Stomach (tissue), 9 donors: ENCODE data around the gene BAIAP2L1. TPM values are rescaled to one million over a fixed set of nuclear protein-coding genes. Genes with fewer than 3 reads are reported as not detected.

Source experiments
- DNase-seq, 2 donors: peaks; one replicate each; pipeline versions ENCODE4 v3.0.0 to v3.0.0-alpha.2; 2013 to 2019
- H3K27ac ChIP-seq, 5 donors: fragments of 200-600 bp in 4 of 5; sonication (generic) in 4 of 5; one replicate each; pipeline ENCODE4 v1.5.1; 2013 to 2019; ENCODE audit warnings: mild to moderate bottlenecking in 1 of 5, moderate library complexity in 1 of 5
- H3K27me3 ChIP-seq, 3 donors: fragments of 200-600 bp; sonication (generic); one replicate each; pipeline ENCODE4 v1.5.1; 2017 to 2019; ENCODE audit warnings: mixed run types in 1 of 3
- H3K36me3 ChIP-seq, 4 donors: fragments of 200-600 bp; sonication (generic); 1 replicate in 3 of 4; 2 replicates in 1 of 4; pipeline ENCODE4 v1.5.1; 2016 to 2019
- H3K4me1 ChIP-seq, 4 donors: fragments of 200-600 bp; sonication (generic); one replicate each; pipeline ENCODE4 v1.5.1; 2016 to 2019
- H3K4me3 ChIP-seq, 4 donors: fragments of 200-600 bp; sonication (generic) in 3 of 4; one replicate each; pipeline ENCODE4 v1.5.1; 2016 to 2019; ENCODE audit warnings: mild to moderate bottlenecking in 1 of 4
- H3K9me3 ChIP-seq, 4 donors: fragments of 200-600 bp; sonication (generic); one replicate each; pipeline ENCODE4 v1.5.1; 2016 to 2019
- CTCF ChIP-seq, 7 experiments: fragments of 450-650 bp in 4 of 7; fragments of 200-600 bp in 3 of 7; sonication (generic) in 3 of 7; IDR thresholded peaks; one replicate each; pipeline ENCODE4 v1.5.1; 2016 to 2019; ENCODE audit warnings: antibody characterized with exemption in 7 of 7, control low read depth in 2 of 7, mild to moderate bottlenecking in 1 of 7
- EP300 ChIP-seq: sonication (generic); formaldehyde crosslinking; IDR thresholded peaks from one replicate; pipeline ENCODE4 v1.6.1; 2017; ENCODE audit warnings: antibody characterized with exemption
- POLR2A ChIP-seq, 4 donors: fragments of 450-650 bp; IDR thresholded peaks; one replicate each; pipeline ENCODE4 v1.6.1; 2016; ENCODE audit warnings: antibody characterized with exemption in 4 of 4, control low read depth in 2 of 4, mild to moderate bottlenecking in 1 of 4, moderate library complexity in 1 of 4
- POLR2AphosphoS5 ChIP-seq, 3 donors: sonication (generic); formaldehyde crosslinking; IDR thresholded peaks; one replicate each; pipeline ENCODE4 v1.6.1; 2016; ENCODE audit warnings: antibody characterized with exemption in 3 of 3
- whole genome bisulfite sequencing, 5 donors: extraction: QIAGEN DNeasy Blood & Tissue Kit in 3 of 5; methylation state at CpG; one replicate each; pipeline versions ENCODE4 v1.1.5 to v1.1.7; 2013 to 2018; 5-methylcytosine and 5-hydroxymethylcytosine counted together
- intact Hi-C: fragments of 100-400 bp; cut with DNase I; formaldehyde crosslinking; loops from one replicate; pipeline ENCODE4 v1.15.1; 2023; ENCODE audit warnings: low total_unique reads
- polyA plus RNA-seq, 3 donors: library from polyadenylated mRNA; stranded (reverse); fragments of 200-250 nt; gene quantifications; one replicate each; pipeline ENCODE4 v1.2.3, GENCODE V29; 2013
- total RNA-seq, 5 donors: library from RNA; depleted of rRNA; stranded (reverse); fragments of >200 nt; gene quantifications; one replicate each; pipeline versions ENCODE4 v1.1.0 to v1.2.3, GENCODE V29; 2014 to 2016
- donor health status: healthy with polysubstance abuse.
- donor health status: Bipolar disorder and iron deficiency.
- donor health status: healthy.

BAIAP2L1 gene
- total and polyA plus RNA-seq, 8 donors: 20.6 to 78.2 (median 50.0) TPM

GRCh38 chr7:98293265-98293664 lies 107.6 kb downstream of the BAIAP2L1 start:
- no peak for DNase-seq
- H3K9me3 ChIP-seq: no peaks in the 10 kb centered on the region
- 80 to 84% (median 82%) methylated on average over 16 to 17 of the region's 17 CpGs for WGBS, 5 donors
- no peak overlapping the region for H3K4me3 ChIP-seq
- intact Hi-C loops: no loop called here
- H3K4me1 ChIP-seq: peaks cover 32 to 77% (median 64%) of the 10 kb centered on the region in 4 donors
- no peak for TF ChIP-seq POLR2A (IDR thresholded peaks at IDR 0.05)
- H3K27me3 ChIP-seq: no peaks in the 10 kb centered on the region
- peaks cover 29 to 88% (median 69%) of the 10 kb centered on the region in 4 donors for H3K36me3 ChIP-seq
- H3K27ac ChIP-seq: peak overlapping the region in 1 of 5 donors; percentile 14

- H3K27me3 ChIP-seq: no peaks in the 10 kb centered on the region
- no peaks in the 10 kb centered on the region for H3K9me3 ChIP-seq
- intact Hi-C loops: no loop called here
- peaks cover 47 to 85% (median 76%) of the 10 kb centered on the region in 4 donors for H3K4me1 ChIP-seq
- WGBS, 5 donors: 21 to 65% (median 52%) methylated on average over 7 of the region's 7 CpGs
- peak overlapping the region; percentile 26 to 62 (median 44) for H3K27ac ChIP-seq
- TF ChIP-seq POLR2A (IDR thresholded peaks at IDR 0.05) (no peak), CTCF (IDR thresholded peaks at IDR 0.05) (peak in 2 of 7 experiments; percentile 16 to 22)
- H3K4me3 ChIP-seq: no peak overlapping the region
- DNase-seq: no peak
- peaks cover 29 to 87% (median 69%) of the 10 kb centered on the region in 4 donors for H3K36me3 ChIP-seq
These were observed 109.2 kb downstream of the BAIAP2L1 start for GRCh38 chr7:98291717-98292116.

- Histone ChIP-seq H3K4me3 (peak overlapping the region in 1 of 4 donors; percentile 4), H3K27me3 (no peaks in the 10 kb centered on the region), H3K4me1 (peaks cover 60 to 85% (median 81%) of the 10 kb centered on the region in 4 donors), H3K36me3 (peaks cover 25 to 67% (median 53%) of the 10 kb centered on the region in 4 donors), H3K27ac (peak overlapping the region in 4 of 5 donors; percentile 44 to 98 (median 52)), H3K9me3 (no peaks in the 10 kb centered on the region)
- TF ChIP-seq CTCF (IDR thresholded peaks at IDR 0.05) (no peak), POLR2AphosphoS5 (IDR thresholded peaks at IDR 0.05) (no peak), EP300 (no peak), POLR2A (IDR thresholded peaks at IDR 0.05) (no peak)
- DNase-seq: no peak
- WGBS, 5 donors: 82 to 91% (median 89%) methylated on average over 2 to 4 of the region's 4 CpGs
- intact Hi-C loops: no loop called here
These were observed 111.5 kb downstream of the BAIAP2L1 start for GRCh38 chr7:98289333-98289875.

- H3K27ac ChIP-seq: peak overlapping the region; percentile 66 to 99 (median 99)
- intact Hi-C loops: no loop called here
- peaks cover 72 to 90% (median 88%) of the 10 kb centered on the region in 4 donors for H3K4me1 ChIP-seq
- no peak for TF ChIP-seq POLR2A (IDR thresholded peaks at IDR 0.05)
- TF ChIP-seq EP300: no peak
- no peak for TF ChIP-seq CTCF (IDR thresholded peaks at IDR 0.05)
- no peak for TF ChIP-seq POLR2AphosphoS5 (IDR thresholded peaks at IDR 0.05)
- WGBS, 5 donors: 44 to 62% (median 47%) methylated on average over 8 to 12 of the region's 12 CpGs
- no peaks in the 10 kb centered on the region for H3K9me3 ChIP-seq
- DNase-seq: no peak
- H3K36me3 ChIP-seq: peaks cover 17 to 59% (median 42%) of the 10 kb centered on the region in 4 donors
- H3K27me3 ChIP-seq: no peaks in the 10 kb centered on the region
- peak overlapping the region in 2 of 4 donors; percentile 84 to 93 for H3K4me3 ChIP-seq
These were observed 112.6 kb downstream of the BAIAP2L1 start for GRCh38 chr7:98288064-98288823.
